ENCODE results near the gene NR3C1.

Gene NR3C1

GRCh38 chr5:143341807-143342570 is 61.5 kb downstream of the NR3C1 start:
- Histone ChIP-seq H3K9me2 (replicated peaks; ENCODE audit: insufficient read depth, low read length) (no peaks in the 10 kb centered on the region), H3F3A (ENCODE audit: insufficient read depth, low read length) (no peaks in the 10 kb centered on the region), H3K79me2 (ENCODE audit: low read length) (peaks cover 99% of the 10 kb centered on the region), H4K20me1 (ENCODE audit: insufficient read depth, low read length) (peaks cover 24% of the 10 kb centered on the region), H3K9me3 (replicated peaks; ENCODE audit: insufficient read depth, low read length) (no peaks in the 10 kb centered on the region), H2AFZ (ENCODE audit: low read length) (no peak overlapping the region), H3K27ac (ENCODE audit: low read length) (no peak overlapping the region), H3K4me3 (ENCODE audit: low read length) (no peak overlapping the region), H3K4me1 (ENCODE audit: low read length) (peaks cover 40% of the 10 kb centered on the region), H3K9ac (ENCODE audit: low read length) (no peak overlapping the region), H3K36me3 (replicated peaks; ENCODE audit: insufficient read depth, low read length) (peaks cover 3% of the 10 kb centered on the region; the same call in 1 of the 2 replicates), H3K27me3 (replicated peaks; ENCODE audit: insufficient read depth, low read length) (no peaks in the 10 kb centered on the region), H3K4me2 (ENCODE audit: low read depth, low read length) (peak overlapping the region; percentile 28; the same call in 1 of the 2 replicates)
- no peak for TF ChIP-seq EZH2phosphoT487 (IDR thresholded peaks at IDR 0.05; ENCODE audit: low read length)
- no peak for TF ChIP-seq CTCF (IDR thresholded peaks at IDR 0.05; ENCODE audit: low read length)
- TF ChIP-seq EZH2 (optimal IDR thresholded peaks at IDR 0.05; ENCODE audit: low read depth, low read length) = no peak
- DNase-seq = no peak

- H3K4me3 ChIP-seq (ENCODE audit: low read length) = no peak overlapping the region
- H4K20me1 ChIP-seq (ENCODE audit: insufficient read depth, low read length) = peaks cover 19% of the 10 kb centered on the region
- H3K79me2 ChIP-seq (ENCODE audit: low read length) = peaks cover 99% of the 10 kb centered on the region
- DNase-seq = peak; percentile 20
- peak overlapping the region; percentile 14; the same call in 1 of the 2 replicates for H3K27ac ChIP-seq (ENCODE audit: low read length)
- H3K9ac ChIP-seq (ENCODE audit: low read length) = no peak overlapping the region
- peak overlapping the region; percentile 28; the same call in 1 of the 2 replicates for H3K4me2 ChIP-seq (ENCODE audit: low read depth, low read length)
- H3K9me3 ChIP-seq (replicated peaks; ENCODE audit: insufficient read depth, low read length) = no peaks in the 10 kb centered on the region
- no peak overlapping the region for H2AFZ ChIP-seq (ENCODE audit: low read length)
- H3K36me3 ChIP-seq (replicated peaks; ENCODE audit: insufficient read depth, low read length) = peaks cover 3% of the 10 kb centered on the region; the same call in 1 of the 2 replicates
- TF ChIP-seq EZH2 (optimal IDR thresholded peaks at IDR 0.05; ENCODE audit: low read depth, low read length) (no peak), EZH2phosphoT487 (IDR thresholded peaks at IDR 0.05; ENCODE audit: low read length) (no peak), CTCF (IDR thresholded peaks at IDR 0.05; ENCODE audit: low read length) (no peak)
- no peaks in the 10 kb centered on the region for H3F3A ChIP-seq (ENCODE audit: insufficient read depth, low read length)
- H3K9me2 ChIP-seq (replicated peaks; ENCODE audit: insufficient read depth, low read length) = no peaks in the 10 kb centered on the region
- H3K4me1 ChIP-seq (ENCODE audit: low read length) = peaks cover 31% of the 10 kb centered on the region
- H3K27me3 ChIP-seq (replicated peaks; ENCODE audit: insufficient read depth, low read length) = no peaks in the 10 kb centered on the region
Measured at GRCh38 chr5:143340891-143341685, 62.4 kb downstream of the NR3C1 start.

- no peaks in the 10 kb centered on the region for H3K9me2 ChIP-seq (replicated peaks; ENCODE audit: insufficient read depth, low read length)
- H3K4me3 ChIP-seq (ENCODE audit: low read length) = no peak overlapping the region
- no peak for DNase-seq
- no peaks in the 10 kb centered on the region for H3F3A ChIP-seq (ENCODE audit: insufficient read depth, low read length)
- peaks cover 3% of the 10 kb centered on the region; the same call in 1 of the 2 replicates for H3K36me3 ChIP-seq (replicated peaks; ENCODE audit: insufficient read depth, low read length)
- peaks cover 27% of the 10 kb centered on the region for H3K4me1 ChIP-seq (ENCODE audit: low read length)
- no peaks in the 10 kb centered on the region for H3K27me3 ChIP-seq (replicated peaks; ENCODE audit: insufficient read depth, low read length)
- no peak overlapping the region for H3K27ac ChIP-seq (ENCODE audit: low read length)
- H3K9me3 ChIP-seq (replicated peaks; ENCODE audit: insufficient read depth, low read length) = no peaks in the 10 kb centered on the region
- H4K20me1 ChIP-seq (ENCODE audit: insufficient read depth, low read length) = peaks cover 23% of the 10 kb centered on the region; the same call in 1 of the 2 replicates
- H3K4me2 ChIP-seq (ENCODE audit: low read depth, low read length) = no peak overlapping the region
- no peak overlapping the region for H2AFZ ChIP-seq (ENCODE audit: low read length)
- H3K79me2 ChIP-seq (ENCODE audit: low read length) = peaks cover 96% of the 10 kb centered on the region
- no peak overlapping the region for H3K9ac ChIP-seq (ENCODE audit: low read length)
- no peak for TF ChIP-seq EZH2phosphoT487 (IDR thresholded peaks at IDR 0.05; ENCODE audit: low read length)
- TF ChIP-seq EZH2 (optimal IDR thresholded peaks at IDR 0.05; ENCODE audit: low read depth, low read length) = no peak
- no peak for TF ChIP-seq CTCF (IDR thresholded peaks at IDR 0.05; ENCODE audit: low read length)
Measured at GRCh38 chr5:143338658-143339366, 64.7 kb downstream of the NR3C1 start.
